ENCODE measurements around the gene RUSF1. TPM values are rescaled to one million over a fixed set of nuclear protein-coding genes. Genes with fewer than 3 reads are reported as not detected.
"Not testable (repeated sequence)": the region's sequence is repeated elsewhere in the genome, so short reads cannot be mapped to it uniquely, and the experiment has no call there.

RUSF1 gene
- total RNA-seq, 1 donor = 45.5 TPM

DNA sequence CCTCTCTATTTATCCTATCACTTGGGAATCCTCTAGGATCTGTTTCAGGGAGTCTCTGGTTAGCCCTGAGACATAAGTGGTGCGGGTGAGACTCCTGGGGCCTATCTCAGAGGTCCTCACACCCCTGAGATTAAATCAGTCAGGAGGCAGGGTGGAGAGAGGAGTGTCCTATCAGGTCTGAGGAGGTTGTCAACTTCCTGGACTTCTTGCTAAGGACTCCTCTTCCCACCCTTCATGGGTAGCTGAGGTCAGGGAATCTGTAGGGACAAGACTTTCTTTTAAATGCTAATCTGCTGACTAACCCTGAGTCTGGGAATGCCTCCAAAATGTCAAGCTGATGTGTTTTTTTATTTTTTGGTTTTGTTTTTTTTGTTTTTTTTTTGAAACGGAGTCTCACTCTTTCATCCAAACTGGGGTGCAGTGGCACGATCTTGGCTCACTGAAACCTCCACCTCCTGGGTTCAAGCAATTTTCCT is 55.5 kb downstream of the RUSF1 start:
- no peak for TF ChIP-seq CTCF (IDR thresholded peaks at IDR 0.05; ENCODE audit: insufficient read depth, low read length)
- no peak overlapping the region for H3K4me3 ChIP-seq (ENCODE audit: low read depth, low read length)
- DNase-seq (ENCODE audit: low read depth) = peak; percentile 94

- TF ChIP-seq CTCF (IDR thresholded peaks at IDR 0.05; ENCODE audit: insufficient read depth, low read length) = peak; percentile 71
- H3K4me3 ChIP-seq (ENCODE audit: low read depth, low read length) = no peak overlapping the region
- peak; percentile 51 for DNase-seq (ENCODE audit: low read depth)
Measured at GRCh38 chr16:31451681-31452351, 56.4 kb downstream of the RUSF1 start.

GRCh38 chr16:31451201-31451600 is 57.0 kb downstream of the RUSF1 start:
- no peak for TF ChIP-seq CTCF (IDR thresholded peaks at IDR 0.05; ENCODE audit: insufficient read depth, low read length)
- no peak for DNase-seq (ENCODE audit: low read depth)
- no peak overlapping the region for H3K4me3 ChIP-seq (ENCODE audit: low read depth, low read length)

DNA sequence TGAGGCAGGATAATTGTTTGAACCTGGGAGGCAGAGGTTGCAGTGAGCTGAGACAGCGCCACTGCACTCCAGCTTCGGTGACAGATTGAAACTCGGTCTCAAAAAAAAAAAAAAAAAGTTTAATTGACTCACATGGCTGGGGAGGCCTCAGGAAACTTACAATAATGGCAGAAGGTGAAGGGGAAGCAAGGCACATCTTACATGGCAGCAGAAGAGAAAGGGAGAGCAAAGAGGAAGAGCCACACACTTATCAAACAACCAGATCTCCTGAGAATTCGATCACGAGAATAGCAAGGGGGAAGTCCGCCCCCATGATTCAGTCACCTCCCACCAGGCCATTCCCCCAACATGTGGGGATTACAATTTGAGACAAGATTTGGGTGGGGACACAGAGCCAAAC is 62.3 kb downstream of the RUSF1 start:
- H3K4me3 ChIP-seq (ENCODE audit: low read depth, low read length); DNase-seq (ENCODE audit: low read depth): not testable (repeated sequence)

DNA sequence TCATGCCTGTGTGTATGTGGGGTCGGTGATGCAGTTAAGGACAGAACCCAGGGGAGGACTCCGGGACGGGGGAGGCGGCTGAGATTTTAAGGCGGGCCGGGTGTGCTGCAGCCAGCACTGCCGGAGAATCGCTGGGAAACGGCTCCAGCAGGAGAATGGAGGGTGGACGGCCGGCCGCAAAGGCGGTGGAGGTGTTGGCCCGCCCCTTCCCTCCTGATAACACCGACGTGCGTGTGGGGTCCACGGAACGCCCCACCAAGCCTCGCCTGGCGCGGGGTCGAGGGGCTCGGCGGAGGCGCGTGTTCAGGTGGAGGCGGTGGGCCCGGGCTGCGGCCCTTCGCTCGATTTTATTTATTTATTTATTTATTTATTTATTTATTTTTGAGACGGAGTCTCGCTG is 66.2 kb downstream of the RUSF1 start:
- TF ChIP-seq CTCF (IDR thresholded peaks at IDR 0.05; ENCODE audit: insufficient read depth, low read length) = no peak
- H3K4me3 ChIP-seq (ENCODE audit: low read depth, low read length) = peak overlapping the region; percentile 81
- no peak for DNase-seq (ENCODE audit: low read depth)

- peak; percentile 52 for DNase-seq (ENCODE audit: low read depth)
- H3K4me3 ChIP-seq (ENCODE audit: low read depth, low read length) = no peak overlapping the region
- no peak for TF ChIP-seq CTCF (IDR thresholded peaks at IDR 0.05; ENCODE audit: insufficient read depth, low read length)
Measured at GRCh38 chr16:31440516-31441184, 67.5 kb downstream of the RUSF1 start.

GRCh38 chr16:31439519-31439918 is 68.7 kb downstream of the RUSF1 start:
- DNase-seq (ENCODE audit: low read depth) = no peak
- H3K4me3 ChIP-seq (ENCODE audit: low read depth, low read length) = no peak overlapping the region
- TF ChIP-seq CTCF (IDR thresholded peaks at IDR 0.05; ENCODE audit: insufficient read depth, low read length) = no peak

Other genes starting within 250 kb of the RUSF1 start
- not detected in 2 replicates for gene ITGAM, start 248.4 kb downstream of the RUSF1 start, total RNA-seq (ENCODE audit: low replicate concordance)
- not detected in 2 replicates for gene ITGAX, start 153.2 kb downstream of the RUSF1 start, total RNA-seq (ENCODE audit: low replicate concordance)
- gene ITGAD, start 115.1 kb downstream of the RUSF1 start, total RNA-seq (ENCODE audit: low replicate concordance) = not detected in 2 replicates
- not detected in 2 replicates for gene COX6A2, start 80.0 kb downstream of the RUSF1 start, total RNA-seq (ENCODE audit: low replicate concordance)
- gene ZNF843, start 65.6 kb downstream of the RUSF1 start, total RNA-seq (ENCODE audit: low replicate concordance) = 0.25 and 0.99 TPM in 2 replicates
- gene ARMC5, start 48.9 kb downstream of the RUSF1 start, total RNA-seq (ENCODE audit: low replicate concordance) = 7.4 and 16.9 TPM in 2 replicates
- 30.3 and 56.7 TPM in 2 replicates for gene TGFB1I1, start 36.2 kb downstream of the RUSF1 start, total RNA-seq (ENCODE audit: low replicate concordance)
- gene SLC5A2, start 25.3 kb downstream of the RUSF1 start, total RNA-seq (ENCODE audit: low replicate concordance) = not detected in 2 replicates
- gene AHSP, start 19.5 kb upstream of the RUSF1 start, total RNA-seq (ENCODE audit: low replicate concordance) = not detected in 2 replicates